GM15510 (cell line): ENCODE measurements around the gene LZTR1.

Source experiments
- POLR2A ChIP-seq: IDR thresholded peaks from 3 replicates; pipeline ENCODE4 v1.6.1; 2011; ENCODE audit warnings: borderline replicate concordance; ENCODE audit not compliant: insufficient read length; ENCODE audit errors: extremely low read depth

The LZTR1 gene

GRCh38 chr22:21038405-21038804, 56.3 kb downstream of the LZTR1 start:
- no peak for TF ChIP-seq POLR2A

GRCh38 chr22:21041937-21042336, 59.8 kb downstream of the LZTR1 start:
- TF ChIP-seq POLR2A = no peak

GRCh38 chr22:21042978-21043859, 61.1 kb downstream of the LZTR1 start:
- TF ChIP-seq POLR2A = no peak

GRCh38 chr22:21043860-21044535, 61.9 kb downstream of the LZTR1 start:
- no peak for TF ChIP-seq POLR2A

- TF ChIP-seq POLR2A = no peak
Observed at GRCh38 chr22:21044931-21045584, 63.0 kb downstream of the LZTR1 start.

GRCh38 chr22:21045585-21046294, 63.6 kb downstream of the LZTR1 start, which contains the start of gene LRRC74B:
TSS of gene LRRC74B (plus strand) at chr22:21045946. CDS start at chr22:21045987, 41 bp downstream.
- no peak for TF ChIP-seq POLR2A

- TF ChIP-seq POLR2A = no peak
Observed at GRCh38 chr22:21047035-21047661, 65.1 kb downstream of the LZTR1 start.

GRCh38 chr22:21047730-21048129, 65.6 kb downstream of the LZTR1 start:
- TF ChIP-seq POLR2A = no peak
